Measurements from ENCODE around the gene ACR. TPM values are rescaled to one million over a fixed set of nuclear protein-coding genes. Genes with fewer than 3 reads are reported as not detected.

Gene ACR
- polyA plus RNA-seq, 3 donors, result 0.43 to 0.58 (median 0.58) TPM

DNA sequence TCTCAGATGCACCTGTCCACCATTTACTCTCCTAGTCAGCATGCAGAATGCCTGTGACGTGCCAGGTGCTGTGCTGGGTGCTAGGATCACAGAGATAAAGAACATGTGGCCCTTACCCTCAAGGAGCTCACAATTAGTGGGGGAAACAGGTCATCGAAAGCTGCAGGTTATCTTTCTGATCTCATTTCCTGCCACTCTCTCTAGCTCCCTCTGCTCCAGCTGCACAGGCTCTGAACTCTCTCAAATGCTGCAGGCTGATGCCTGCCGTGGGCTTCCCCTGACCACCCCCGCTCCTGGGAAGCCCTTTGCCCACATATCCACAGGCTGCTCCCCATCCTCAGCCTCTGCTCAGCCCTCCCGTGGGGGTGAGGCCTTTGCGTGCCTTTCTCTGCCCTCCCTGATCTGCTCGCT lies 35.7 kb upstream of the ACR start:
- no peak for DNase-seq

DNA sequence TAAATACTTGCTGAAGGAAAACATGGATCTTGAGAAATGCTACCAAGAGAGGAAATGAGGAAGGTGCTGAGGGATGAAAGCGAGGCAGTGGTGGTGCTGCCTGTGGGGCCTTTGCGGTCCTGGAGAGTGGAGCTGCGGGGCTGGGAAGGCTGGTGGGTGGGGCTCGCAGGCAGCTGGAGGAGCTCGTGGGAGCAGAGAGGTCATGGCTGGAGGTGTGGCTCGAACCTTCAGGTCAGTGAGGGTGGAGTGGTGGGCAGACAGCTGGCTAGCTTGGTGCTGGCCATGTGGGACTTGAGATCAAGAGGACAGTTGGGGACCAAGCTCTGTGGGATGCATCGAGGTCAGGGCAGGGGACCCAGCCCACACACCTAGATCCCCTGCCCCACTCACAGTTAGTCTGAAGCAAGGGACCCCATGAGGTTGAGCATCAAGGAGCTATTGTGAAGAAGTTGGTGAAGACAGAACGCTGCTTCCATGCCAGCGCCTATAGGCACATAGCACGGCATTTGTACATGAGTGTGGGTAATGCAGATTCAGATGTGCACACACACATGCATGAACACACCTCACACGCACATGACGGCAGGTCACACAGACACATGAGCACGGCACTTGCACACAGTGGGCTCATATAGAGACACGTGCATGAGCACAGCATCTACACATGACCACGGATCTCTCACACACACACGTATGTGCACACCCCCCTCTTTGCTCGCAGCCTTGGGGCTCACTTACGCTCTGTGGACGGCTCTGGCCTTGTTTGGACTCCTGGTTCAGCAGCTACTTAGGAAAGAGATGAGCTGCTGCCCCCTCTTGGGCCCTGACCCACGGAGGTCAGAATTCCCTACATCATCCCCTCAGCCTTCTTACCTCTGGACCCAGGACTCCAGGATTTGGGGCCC lies 34.9 kb upstream of the ACR start:
- DNase-seq, result no peak

GRCh38 chr22:50703726-50704509 lies 34.1 kb upstream of the ACR start:
- DNase-seq, result no peak

- DNase-seq, result no peak
Measured at GRCh38 chr22:50704510-50705218, 33.3 kb upstream of the ACR start.

GRCh38 chr22:50705219-50705691 lies 32.7 kb upstream of the ACR start:
- DNase-seq, result peak; percentile 93

DNA sequence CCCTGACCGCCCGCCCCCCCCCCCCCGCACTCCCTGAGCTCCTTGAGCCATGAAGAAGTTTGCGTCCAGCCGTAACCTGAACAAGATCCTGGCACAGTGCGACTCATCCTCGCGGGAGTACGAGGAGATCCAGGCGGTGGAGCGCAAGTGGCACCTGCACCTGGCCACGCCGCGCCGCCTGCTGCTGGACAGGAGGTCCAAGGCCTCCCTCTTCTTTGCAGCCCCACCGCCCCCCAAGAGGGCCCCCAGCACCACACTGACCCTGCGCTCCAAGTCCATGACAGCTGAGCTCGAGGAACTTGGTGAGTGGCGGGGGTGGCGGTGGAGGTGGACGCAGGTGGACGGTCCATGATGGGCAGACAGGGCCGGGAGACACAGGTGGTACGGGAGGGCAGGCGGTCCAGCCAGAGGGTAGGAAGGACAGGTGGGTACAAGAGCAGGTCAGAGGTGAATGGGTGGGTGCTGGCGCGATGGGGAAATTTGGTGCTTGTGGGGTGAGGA lies 32.1 kb upstream of the ACR start:
- DNase-seq, result no peak

DNA sequence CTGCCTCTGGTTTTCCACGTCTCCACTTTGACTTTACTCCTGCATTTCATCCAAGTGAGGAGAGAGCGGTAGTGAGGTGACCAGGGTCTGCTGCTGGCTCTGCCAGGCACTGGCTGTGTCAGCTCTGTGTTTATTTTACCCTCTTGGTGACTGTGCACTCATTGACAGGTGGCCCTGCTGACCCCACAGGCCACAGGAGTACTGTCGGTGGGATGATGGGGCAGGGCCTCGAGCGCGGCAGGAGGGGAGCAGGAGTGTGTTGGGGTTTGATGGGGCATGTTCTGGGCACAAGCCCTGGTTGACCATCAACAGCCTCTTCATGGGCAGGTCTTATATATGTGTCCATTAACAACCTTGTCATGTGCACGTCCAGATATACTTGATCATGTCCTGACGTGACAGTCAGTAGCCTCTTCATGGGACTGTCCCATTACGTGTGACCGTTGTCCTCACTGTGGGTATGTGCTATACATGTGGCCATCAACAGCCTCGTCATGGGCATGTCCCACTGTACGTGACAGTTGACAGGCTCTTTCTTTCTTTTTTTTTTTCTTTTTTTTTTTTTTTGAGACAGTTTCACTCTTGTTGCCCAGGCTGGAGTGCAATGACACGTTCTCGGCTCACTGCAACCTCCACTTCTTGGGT lies 31.4 kb upstream of the ACR start:
- no peak for DNase-seq

DNA sequence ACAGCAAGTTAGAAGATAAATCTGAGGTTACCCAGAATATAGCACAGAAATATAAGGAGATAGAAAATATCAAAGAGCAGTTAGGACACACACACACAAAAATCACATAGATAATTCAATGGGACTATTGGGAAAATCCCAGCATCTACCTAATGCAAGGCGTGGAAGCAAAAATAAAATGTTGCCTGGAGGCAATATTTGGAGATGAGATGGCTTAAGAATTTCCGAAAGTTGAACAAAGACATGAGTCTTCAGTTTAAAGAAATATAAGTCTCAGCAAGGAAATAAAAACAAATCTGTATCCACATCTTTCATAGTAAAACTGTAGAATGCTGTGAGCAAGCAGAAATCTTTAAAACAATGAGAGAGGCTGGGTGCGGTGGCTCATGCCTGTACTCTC lies 29.5 kb upstream of the ACR start:
- no peak for DNase-seq

GRCh38 chr22:50708996-50709395 lies 29.0 kb upstream of the ACR start:
- DNase-seq, result no peak

DNA sequence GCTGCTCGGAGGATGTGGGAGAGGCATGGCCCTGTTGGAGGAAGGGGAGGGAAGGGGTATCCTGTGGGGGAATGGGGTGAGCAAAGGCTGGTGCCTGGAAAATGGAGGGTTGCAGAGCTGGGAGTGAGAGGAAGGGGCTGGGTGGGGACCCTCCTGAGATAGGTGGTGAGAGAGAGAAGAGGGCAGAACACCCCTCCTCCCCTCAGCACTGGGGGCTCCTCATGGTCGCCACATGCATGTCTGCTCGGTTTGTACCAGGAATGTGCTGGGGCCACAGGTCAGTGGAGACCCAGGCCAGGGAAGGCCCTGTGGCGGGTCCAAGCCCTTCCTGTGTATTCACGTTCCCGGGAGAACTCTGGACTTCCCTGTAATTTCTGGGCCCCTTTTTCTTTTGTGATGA lies 27.8 kb upstream of the ACR start:
- DNase-seq, result no peak

- DNase-seq, result no peak
Measured at GRCh38 chr22:50710886-50711285, 27.1 kb upstream of the ACR start.

DNA sequence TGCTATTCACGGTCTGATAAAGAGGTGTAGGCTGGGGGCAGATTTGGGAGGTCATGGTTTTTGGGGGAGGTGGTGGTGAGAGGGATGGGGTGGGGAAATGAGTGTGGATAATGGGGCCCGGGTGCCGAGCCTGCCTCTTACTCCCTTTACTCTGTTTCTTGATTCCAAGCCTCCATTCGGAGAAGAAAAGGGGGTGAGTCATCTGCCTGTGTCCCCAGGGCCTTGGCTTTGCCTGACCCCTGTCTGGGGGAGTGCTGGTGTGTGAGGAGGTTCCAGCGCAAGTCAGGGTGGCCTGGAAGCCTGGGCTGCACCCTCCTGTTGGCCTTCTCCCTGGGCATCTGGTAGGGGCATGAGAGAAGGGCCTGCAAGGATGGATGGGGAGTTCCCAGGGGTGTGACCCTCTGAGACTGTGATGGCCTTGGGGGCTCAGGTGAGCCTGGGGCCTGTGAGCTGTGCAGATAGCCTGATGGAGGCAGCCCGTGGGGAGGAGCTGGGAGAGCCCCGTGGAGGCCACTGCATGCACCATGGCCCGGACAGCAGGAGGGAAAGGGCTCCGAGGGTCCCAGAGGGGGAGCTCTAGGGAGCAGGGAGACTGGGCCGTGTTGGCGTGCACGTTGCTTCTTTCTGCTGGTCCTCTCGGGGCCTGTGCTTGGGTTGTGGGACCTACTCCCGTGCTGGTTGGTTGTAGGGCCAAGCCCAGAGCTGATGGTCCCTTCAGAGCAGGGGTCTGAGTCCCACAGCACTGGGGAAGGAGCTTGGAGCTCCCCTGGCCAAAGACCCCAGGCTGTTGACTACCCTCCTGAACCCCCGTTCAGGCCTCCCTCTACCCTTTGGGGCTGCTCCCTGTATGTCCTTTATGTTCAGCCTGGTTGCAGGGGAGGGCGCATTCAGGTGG lies 26.3 kb upstream of the ACR start:
- no peak for DNase-seq

GRCh38 chr22:50712341-50713007 lies 25.5 kb upstream of the ACR start:
- DNase-seq, result no peak

DNA sequence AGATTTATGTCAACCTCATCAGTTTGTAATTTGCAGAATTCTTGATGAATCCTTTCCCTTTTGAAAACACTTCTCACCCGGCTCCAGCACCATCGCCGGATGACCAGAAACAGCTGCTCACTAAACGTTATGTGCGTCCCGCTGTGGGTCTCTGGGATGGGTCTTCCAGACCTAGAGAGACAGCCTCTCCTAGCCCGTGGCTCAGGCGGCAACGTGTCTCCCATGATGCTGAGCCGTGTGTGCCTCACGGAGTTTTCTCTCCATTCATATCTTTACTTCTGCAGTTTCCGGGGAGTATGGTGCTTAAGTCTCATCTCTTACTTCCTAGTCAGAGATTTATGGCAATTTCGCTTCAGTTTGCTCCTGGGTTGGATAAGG lies 25.0 kb upstream of the ACR start:
- DNase-seq, result no peak

GRCh38 chr22:50713571-50714056 lies 24.4 kb upstream of the ACR start:
- DNase-seq, result no peak

DNA sequence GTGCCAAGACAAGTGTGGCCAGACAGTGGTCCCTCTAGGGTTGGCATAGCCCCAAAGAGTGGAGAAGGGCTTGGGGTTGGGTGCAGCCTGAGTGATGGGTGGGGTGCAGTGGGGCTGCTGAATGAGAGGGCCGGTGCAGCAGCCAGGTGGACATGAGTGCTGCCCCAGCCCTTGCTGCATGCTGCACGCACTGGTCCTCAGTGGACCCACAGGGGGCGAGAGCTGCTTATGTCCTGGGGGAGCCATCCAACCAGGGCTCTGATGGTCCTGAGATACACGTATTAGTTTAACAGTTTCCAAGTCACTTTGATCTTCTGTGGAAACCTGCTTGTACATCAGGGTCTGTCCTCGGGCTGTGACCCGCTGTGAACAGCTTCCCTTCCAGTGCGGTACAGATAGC lies 23.9 kb upstream of the ACR start:
- no peak for DNase-seq

DNA sequence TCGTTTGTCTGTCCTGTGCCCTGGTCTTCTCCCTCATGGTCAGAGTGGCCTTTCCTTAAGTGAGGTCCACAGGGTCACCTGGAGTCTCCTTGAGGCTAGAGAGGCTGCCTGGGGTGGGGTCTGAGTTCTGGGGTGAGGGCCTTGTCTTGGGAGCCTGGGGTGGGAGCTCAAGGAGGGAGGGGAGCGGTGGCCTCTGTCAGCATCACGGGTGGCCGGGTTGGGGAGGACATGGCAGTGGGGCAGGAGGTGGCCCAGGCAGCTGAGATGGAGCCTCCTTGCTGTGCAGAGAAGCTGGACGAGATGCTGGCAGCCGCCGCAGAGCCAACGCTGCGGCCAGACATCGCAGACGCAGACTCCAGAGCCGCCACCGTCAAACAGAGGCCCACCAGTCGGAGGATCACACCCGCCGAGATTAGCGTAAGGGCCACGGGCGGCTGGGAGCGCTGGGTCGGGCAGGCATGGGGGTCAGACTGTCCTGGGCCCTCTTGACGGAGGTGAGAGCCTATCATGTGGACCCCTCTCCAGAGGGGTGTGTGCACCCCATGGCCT lies 23.3 kb upstream of the ACR start:
- DNase-seq, result no peak

DNA sequence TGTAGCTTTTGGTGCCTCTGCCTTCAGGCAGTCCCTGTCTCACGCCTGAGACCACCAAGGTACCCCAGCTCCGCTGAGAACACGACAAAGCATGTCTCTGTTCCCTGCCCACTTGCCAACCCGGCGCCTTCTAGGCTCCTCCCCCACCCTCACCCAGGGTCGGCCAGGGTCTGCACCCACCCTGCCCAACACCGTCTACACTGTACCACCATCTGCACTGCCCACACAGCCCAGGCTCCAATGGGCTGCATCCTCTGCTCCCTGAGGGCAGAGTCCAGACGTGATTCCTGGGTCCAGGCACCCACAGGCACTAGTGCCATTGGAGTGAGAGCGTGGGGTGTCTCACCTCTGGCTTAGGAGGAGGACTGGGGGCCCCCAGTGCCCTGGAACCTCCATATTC lies 22.8 kb upstream of the ACR start:
- DNase-seq, result no peak

GRCh38 chr22:50715776-50716175 lies 22.2 kb upstream of the ACR start:
- no peak for DNase-seq
